Measurements from ENCODE around the gene TEX36. TPM values are rescaled to one million over a fixed set of nuclear protein-coding genes. Genes with fewer than 3 reads are reported as not detected.

The TEX36 gene
- total RNA-seq, 3 donors from 2014 or later (not counting 1 experiment from before 2014, with no cell fraction given), result not detected

DNA sequence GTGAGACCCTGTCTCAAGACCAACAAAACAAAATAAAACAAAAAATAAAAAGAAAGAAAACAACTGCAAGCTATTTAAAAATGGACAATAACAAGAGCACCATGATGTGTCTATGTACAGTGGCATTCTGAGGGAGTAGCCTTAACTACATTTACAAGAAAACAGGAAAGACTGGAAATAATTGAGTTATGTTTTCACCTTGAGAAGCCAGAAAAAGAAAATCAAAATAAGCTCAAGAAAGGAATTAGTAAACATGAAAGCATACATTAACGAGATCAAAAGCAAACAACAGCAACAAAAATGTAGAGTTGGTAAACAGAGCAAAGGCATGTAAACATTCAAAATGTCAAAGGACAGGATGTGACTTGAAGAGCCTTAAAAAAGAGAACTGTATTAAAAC, 36.7 kb downstream of the TEX36 start:
- Histone ChIP-seq H3K36me3 (ENCODE audit: control insufficient read depth, insufficient read depth, low read length) (no peaks in the 10 kb centered on the region), H3K4me1 (ENCODE audit: control insufficient read depth, insufficient read depth, low read length) (no peaks in the 10 kb centered on the region), H3K4me3 (ENCODE audit: low read length) (no peak overlapping the region), H3K27ac (ENCODE audit: low read length) (no peak overlapping the region), H3K27me3 (ENCODE audit: control insufficient read depth, insufficient read depth, low read length) (no peaks in the 10 kb centered on the region), H3K9me3 (ENCODE audit: control insufficient read depth, insufficient read depth, low read length) (no peaks in the 10 kb centered on the region)
- TF ChIP-seq, protein P1, sequence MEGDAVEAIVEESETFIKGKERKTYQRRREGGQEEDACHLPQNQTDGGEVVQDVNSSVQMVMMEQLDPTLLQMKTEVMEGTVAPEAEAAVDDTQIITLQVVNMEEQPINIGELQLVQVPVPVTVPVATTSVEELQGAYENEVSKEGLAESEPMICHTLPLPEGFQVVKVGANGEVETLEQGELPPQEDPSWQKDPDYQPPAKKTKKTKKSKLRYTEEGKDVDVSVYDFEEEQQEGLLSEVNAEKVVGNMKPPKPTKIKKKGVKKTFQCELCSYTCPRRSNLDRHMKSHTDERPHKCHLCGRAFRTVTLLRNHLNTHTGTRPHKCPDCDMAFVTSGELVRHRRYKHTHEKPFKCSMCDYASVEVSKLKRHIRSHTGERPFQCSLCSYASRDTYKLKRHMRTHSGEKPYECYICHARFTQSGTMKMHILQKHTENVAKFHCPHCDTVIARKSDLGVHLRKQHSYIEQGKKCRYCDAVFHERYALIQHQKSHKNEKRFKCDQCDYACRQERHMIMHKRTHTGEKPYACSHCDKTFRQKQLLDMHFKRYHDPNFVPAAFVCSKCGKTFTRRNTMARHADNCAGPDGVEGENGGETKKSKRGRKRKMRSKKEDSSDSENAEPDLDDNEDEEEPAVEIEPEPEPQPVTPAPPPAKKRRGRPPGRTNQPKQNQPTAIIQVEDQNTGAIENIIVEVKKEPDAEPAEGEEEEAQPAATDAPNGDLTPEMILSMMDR (IDR thresholded peaks at IDR 0.05), result no peak
- intact Hi-C loops (cut with micrococcal nuclease), result no loop called here
- Mint-ChIP-seq H3K4me1 (peaks cover 0 to 5% of the 10 kb centered on the region in 2 donors), H3K27ac (no peak overlapping the region), H3K4me3 (no peak overlapping the region), H3K36me3 (peaks cover 5% of the 10 kb centered on the region), H3K27me3 (ENCODE audit: low read depth in 2 of 2) (peaks cover 18 to 45% of the 10 kb centered on the region in 2 donors), H3K9me3 (no peaks in the 10 kb centered on the region)
- DNase-seq, result no peak
- WGBS (ENCODE audit: insufficient coverage), result 78% methylated on average over 1 of the region's 1 CpG
- ATAC-seq, result no peak

DNA sequence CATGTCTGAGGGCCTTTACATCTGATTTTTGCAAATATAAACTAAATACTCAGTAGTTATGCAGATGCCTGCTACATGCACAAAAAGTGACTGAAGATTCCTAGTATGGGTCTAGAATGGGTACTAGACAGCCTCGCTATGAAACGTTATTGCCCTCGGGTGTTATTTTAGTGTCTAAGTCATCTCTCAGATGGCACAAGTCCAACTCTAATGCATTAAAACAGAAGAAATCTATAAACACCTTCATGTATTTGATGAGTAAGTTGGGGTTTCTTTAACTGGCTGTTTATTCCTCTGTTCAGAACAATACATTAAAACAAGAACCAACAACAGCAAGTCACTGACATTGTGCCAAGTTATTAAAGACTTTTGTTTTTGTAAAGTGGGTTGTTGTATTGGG, 41.6 kb downstream of the TEX36 start:
- WGBS (ENCODE audit: insufficient coverage), result 87% methylated on average over 2 of the region's 3 CpGs
- intact Hi-C loops (cut with micrococcal nuclease), result no loop called here

GRCh38 chr10:125640653-125641052, 42.3 kb downstream of the TEX36 start:
- H3K36me3 ChIP-seq (ENCODE audit: control insufficient read depth, insufficient read depth, low read length), result no peaks in the 10 kb centered on the region
- peaks cover 0 to 5% of the 10 kb centered on the region in 2 donors for H3K4me1 Mint-ChIP-seq
- no peak for DNase-seq
- no CpG with 5 or more reads among the region's 1 CpG for WGBS (ENCODE audit: insufficient coverage)
- no peak overlapping the region for H3K4me3 Mint-ChIP-seq
- H3K36me3 Mint-ChIP-seq, result no peaks in the 10 kb centered on the region
- no peak overlapping the region for H3K4me3 ChIP-seq (ENCODE audit: low read length)
- ATAC-seq, result no peak
- H3K27me3 Mint-ChIP-seq (ENCODE audit: low read depth in 2 of 2), result peaks cover 10 to 40% of the 10 kb centered on the region in 2 donors
- no peaks in the 10 kb centered on the region for H3K27me3 ChIP-seq (ENCODE audit: control insufficient read depth, insufficient read depth, low read length)
- TF ChIP-seq, protein P1 (IDR thresholded peaks at IDR 0.05), result no peak
- intact Hi-C loops (cut with micrococcal nuclease), result no loop called here
- H3K27ac ChIP-seq (ENCODE audit: low read length), result no peak overlapping the region
- no peaks in the 10 kb centered on the region for H3K9me3 Mint-ChIP-seq
- H3K9me3 ChIP-seq (ENCODE audit: control insufficient read depth, insufficient read depth, low read length), result no peaks in the 10 kb centered on the region
- H3K4me1 ChIP-seq (ENCODE audit: control insufficient read depth, insufficient read depth, low read length), result no peaks in the 10 kb centered on the region
- H3K27ac Mint-ChIP-seq, result no peak overlapping the region

More for the DNA sequence above, 41.6 kb downstream of the TEX36 start:
- no peak overlapping the region for H3K4me3 ChIP-seq (ENCODE audit: low read length)
- Mint-ChIP-seq H3K4me3 (no peak overlapping the region), H3K36me3 (no peaks in the 10 kb centered on the region), H3K27me3 (ENCODE audit: low read depth in 2 of 2) (peaks cover 12 to 45% of the 10 kb centered on the region in 2 donors), H3K4me1 (peaks cover 0 to 5% of the 10 kb centered on the region in 2 donors), H3K27ac (no peak overlapping the region), H3K9me3 (no peaks in the 10 kb centered on the region)
- H3K9me3 ChIP-seq (ENCODE audit: control insufficient read depth, insufficient read depth, low read length), result no peaks in the 10 kb centered on the region
- H3K27me3 ChIP-seq (ENCODE audit: control insufficient read depth, insufficient read depth, low read length), result no peaks in the 10 kb centered on the region
- H3K36me3 ChIP-seq (ENCODE audit: control insufficient read depth, insufficient read depth, low read length), result no peaks in the 10 kb centered on the region
- DNase-seq (no peak), ATAC-seq (no peak)
- no peaks in the 10 kb centered on the region for H3K4me1 ChIP-seq (ENCODE audit: control insufficient read depth, insufficient read depth, low read length)
- H3K27ac ChIP-seq (ENCODE audit: low read length), result no peak overlapping the region
- TF ChIP-seq, protein P1 (IDR thresholded peaks at IDR 0.05), result no peak

GRCh38 chr10:125639846-125640245, 43.1 kb downstream of the TEX36 start:
- Histone ChIP-seq H3K27me3 (ENCODE audit: control insufficient read depth, insufficient read depth, low read length) (peaks cover under 1% of the 10 kb centered on the region), H3K4me3 (ENCODE audit: low read length) (no peak overlapping the region), H3K9me3 (ENCODE audit: control insufficient read depth, insufficient read depth, low read length) (no peaks in the 10 kb centered on the region), H3K36me3 (ENCODE audit: control insufficient read depth, insufficient read depth, low read length) (no peaks in the 10 kb centered on the region), H3K27ac (ENCODE audit: low read length) (no peak overlapping the region), H3K4me1 (ENCODE audit: control insufficient read depth, insufficient read depth, low read length) (no peaks in the 10 kb centered on the region)
- intact Hi-C loops (cut with micrococcal nuclease), result no loop called here
- H3K27ac Mint-ChIP-seq, result no peak overlapping the region
- TF ChIP-seq, protein P1 (IDR thresholded peaks at IDR 0.05), result no peak
- H3K9me3 Mint-ChIP-seq, result no peaks in the 10 kb centered on the region
- no peak for DNase-seq
- H3K4me3 Mint-ChIP-seq, result no peak overlapping the region
- no peaks in the 10 kb centered on the region for H3K36me3 Mint-ChIP-seq
- H3K27me3 Mint-ChIP-seq (ENCODE audit: low read depth in 2 of 2), result peaks cover 10 to 39% of the 10 kb centered on the region in 2 donors
- H3K4me1 Mint-ChIP-seq, result peaks cover 0 to 5% of the 10 kb centered on the region in 2 donors
- WGBS (ENCODE audit: insufficient coverage), result 90% methylated on average over 7 of the region's 7 CpGs
- ATAC-seq, result no peak
